Endometrial microvascular endothelial cells (primary cell): ENCODE data around the gene UAP1. TPM values are rescaled to one million over a fixed set of nuclear protein-coding genes. Genes with fewer than 3 reads are reported as not detected.

Experiments used
- in situ Hi-C: cut with HindIII; loops from 2 replicates; pipeline ENCODE4 v1.10.0; 2017; ENCODE audit warnings: low sequenced_read_pairs, low pct_unique_long_range_greater_than_20kb; ENCODE audit errors: inconsistent ontology term
- total RNA-seq: library from RNA; depleted of rRNA; stranded (reverse); fragments of >200 nt; gene quantifications from one replicate; pipeline ENCODE4 v1.2.3, GENCODE V29; 2015; ENCODE audit errors: inconsistent ontology term

The UAP1 gene
- total RNA-seq, 1 donor from 2014 or later, result 183 TPM

DNA sequence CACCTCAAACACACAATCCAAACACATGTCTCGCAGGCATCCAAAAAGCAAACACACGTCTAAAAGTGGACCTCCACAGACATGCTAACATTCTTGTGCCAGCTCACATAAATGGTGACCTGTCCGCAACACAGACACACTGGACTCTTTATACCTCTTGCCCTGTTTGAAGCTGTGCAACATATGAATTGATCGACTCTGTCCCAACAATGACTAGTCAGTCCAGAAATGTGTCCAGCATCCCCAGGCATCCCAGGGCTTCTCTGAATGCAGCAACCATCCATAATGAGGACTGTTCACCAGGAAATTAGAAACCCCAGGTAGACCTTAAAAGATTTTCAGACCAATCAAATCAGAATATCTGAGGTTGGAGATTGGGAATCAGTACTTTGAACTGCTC, 73.9 kb downstream of the UAP1 start:
- in situ Hi-C loops, result no loop called here

DNA sequence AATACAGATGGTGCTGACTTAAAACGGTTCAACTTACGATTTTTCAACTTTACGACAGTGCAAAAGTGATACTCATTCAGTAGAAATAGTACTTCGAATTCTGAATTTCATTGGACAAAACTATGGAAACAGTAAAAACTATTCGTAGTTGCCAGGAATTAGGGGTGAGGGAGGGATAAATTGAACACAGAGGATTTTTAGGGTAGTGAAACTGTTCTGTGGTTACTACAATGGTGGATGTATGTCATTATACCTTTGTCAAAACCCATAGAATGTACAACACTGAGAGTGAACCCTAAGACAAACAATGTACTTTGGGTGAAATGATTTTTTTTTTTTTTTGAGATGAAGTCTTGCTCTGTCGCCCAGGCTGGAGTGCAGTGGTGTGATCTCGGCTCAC, 78.2 kb downstream of the UAP1 start:
- in situ Hi-C loops, result no loop called here

DNA sequence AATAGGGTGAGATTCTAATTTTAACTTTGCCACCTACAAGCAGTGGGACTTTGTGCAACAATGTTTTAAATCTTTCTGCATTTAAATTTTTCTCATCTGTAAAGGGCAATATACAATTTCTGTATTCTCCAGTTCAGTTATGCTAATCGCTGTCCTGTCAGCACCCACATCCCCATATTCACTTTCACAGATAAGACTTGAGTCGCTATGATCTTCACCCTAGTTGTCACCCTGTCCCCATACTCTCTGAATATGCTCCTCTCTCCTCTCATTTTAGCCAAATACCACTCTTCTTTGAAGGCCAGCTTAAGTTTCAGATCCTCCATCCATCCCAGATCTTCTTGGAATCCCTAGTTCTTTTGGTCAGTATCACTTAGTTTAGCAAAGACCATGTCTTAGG, 79.6 kb downstream of the UAP1 start:
- in situ Hi-C loops, result no loop called here

DNA sequence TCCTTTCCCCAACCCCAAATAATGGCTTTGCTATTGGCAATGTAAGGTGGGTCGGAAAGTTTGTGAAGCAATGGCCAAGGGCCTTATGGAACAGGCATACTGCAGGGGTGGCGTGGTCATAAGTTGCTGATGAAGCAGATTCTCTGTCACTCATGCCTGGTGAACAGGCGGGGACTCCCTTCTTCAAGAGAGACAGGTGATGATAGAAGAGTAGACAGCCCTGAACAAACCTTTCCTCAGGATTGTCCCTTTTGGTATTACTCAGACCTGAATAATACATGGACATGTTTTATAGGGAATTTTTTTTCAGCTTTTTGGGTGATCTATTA, 83.4 kb downstream of the UAP1 start:
- in situ Hi-C loops, result no loop called here

DNA sequence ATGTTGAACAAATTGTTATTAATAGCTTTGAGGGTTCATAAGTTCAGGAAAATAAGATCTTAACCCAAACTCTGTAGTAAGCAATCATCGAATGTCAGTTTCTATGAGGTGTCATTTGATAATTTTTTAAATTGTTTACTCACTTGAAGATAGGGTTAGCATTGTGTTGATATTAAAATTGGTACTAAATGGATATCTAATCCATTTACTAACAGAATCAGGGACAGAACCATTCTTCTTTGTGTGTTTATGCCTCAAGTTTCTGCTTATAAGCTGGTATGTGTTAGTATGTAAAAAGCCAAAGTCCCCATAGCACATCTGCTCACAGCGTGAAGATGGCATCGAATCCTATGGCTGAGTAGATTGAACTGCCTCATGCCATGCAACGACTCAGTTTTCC, 84.1 kb downstream of the UAP1 start:
- in situ Hi-C loops, result no loop called here

DNA sequence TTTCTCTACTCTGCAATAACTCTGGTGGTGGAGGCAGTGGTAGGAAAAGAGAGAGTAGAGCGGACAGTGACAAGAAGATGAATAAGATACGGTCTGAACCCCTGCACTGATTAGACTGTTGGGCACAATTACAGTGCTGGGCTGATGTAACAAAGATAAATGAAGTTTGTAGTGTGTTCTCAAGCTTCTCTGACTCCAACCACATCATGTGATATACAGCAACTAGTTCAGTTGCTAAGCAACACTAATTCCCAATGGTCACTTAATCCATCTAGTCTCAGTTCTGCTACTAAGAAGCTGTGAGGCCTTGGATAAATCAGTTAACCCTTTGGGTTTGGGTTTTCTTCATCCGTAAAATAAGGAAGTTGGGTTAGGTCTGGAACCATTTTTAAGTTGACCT, 88.1 kb downstream of the UAP1 start:
- in situ Hi-C loops, result no loop called here

Other genes with a start within 250 kb of the UAP1 start
- not detected for gene SPATA46, start 184.9 kb upstream of the UAP1 start, total RNA-seq
- 2.1 TPM for gene C1orf226, start 180.0 kb upstream of the UAP1 start, total RNA-seq
- not detected for gene SH2D1B, start 149.6 kb upstream of the UAP1 start, total RNA-seq
- 58.2 TPM for gene UHMK1, start 63.9 kb upstream of the UAP1 start, total RNA-seq
- gene DDR2, start 70.7 kb downstream of the UAP1 start, total RNA-seq, result 2.7 TPM
- 20.4 TPM for gene HSD17B7, start 229.0 kb downstream of the UAP1 start, total RNA-seq